H9 (cell line): ENCODE measurements around the gene VPS26A. TPM values are rescaled to one million over a fixed set of nuclear protein-coding genes. Genes with fewer than 3 reads are reported as not detected.

Experiments used
- DNase-seq: peaks from one replicate; pipeline ENCODE4 v3.0.0-alpha.2; 2017
- H2AFZ ChIP-seq: one replicate; pipeline ENCODE4 v1.6.1; 2013; ENCODE audit warnings: mild to moderate bottlenecking, low read length, control low read depth, moderate library complexity
- H2AK5ac ChIP-seq: 2 replicates; pipeline ENCODE4 v1.6.1; 2013; ENCODE audit warnings: low read length, control low read depth, mixed read lengths; ENCODE audit not compliant: insufficient read length
- H2BK120ac ChIP-seq: one replicate; pipeline ENCODE4 v1.6.1; 2013; ENCODE audit warnings: low read depth, mild to moderate bottlenecking, low read length, control low read depth, inconsistent platforms; ENCODE audit not compliant: poor library complexity, severe bottlenecking
- H2BK12ac ChIP-seq: 2 replicates; pipeline ENCODE4 v1.6.1; 2013; ENCODE audit warnings: low read length, control low read depth, mixed read lengths, low read depth; ENCODE audit not compliant: insufficient read length
- H2BK15ac ChIP-seq: 2 replicates; pipeline ENCODE4 v1.6.1; 2013; ENCODE audit warnings: low read depth, low read length, control low read depth
- H2BK20ac ChIP-seq: one replicate; pipeline ENCODE4 v1.6.1; 2013; ENCODE audit warnings: low read depth, mild to moderate bottlenecking, low read length, control low read depth, inconsistent platforms; ENCODE audit not compliant: poor library complexity, severe bottlenecking
- H2BK5ac ChIP-seq: 2 replicates; pipeline ENCODE4 v1.6.1; 2013; ENCODE audit warnings: low read length, control low read depth, mixed read lengths; ENCODE audit not compliant: insufficient read length
- H3K14ac ChIP-seq: 2 replicates; pipeline ENCODE4 v1.6.1; 2013; ENCODE audit warnings: low read length, control low read depth; ENCODE audit not compliant: insufficient read depth
- H3K18ac ChIP-seq: 2 replicates; pipeline ENCODE4 v1.6.1; 2013; ENCODE audit warnings: low read depth, mild to moderate bottlenecking, mixed read lengths, low read length, control low read depth; ENCODE audit not compliant: insufficient read length
- H3K23ac ChIP-seq: 2 replicates; pipeline ENCODE4 v1.6.1; 2013; ENCODE audit warnings: low read length, control low read depth, mixed read lengths, low read depth; ENCODE audit not compliant: insufficient read length
- H3K23me2 ChIP-seq: 2 replicates; pipeline ENCODE4 v1.6.1; 2013; ENCODE audit warnings: low read depth, mild to moderate bottlenecking, mixed read lengths, low read length, control low read depth; ENCODE audit not compliant: insufficient read length, poor library complexity, severe bottlenecking
- H3K27ac ChIP-seq: 2 replicates; pipeline ENCODE4 v1.5.1; 2013; ENCODE audit warnings: low read length, control low read depth, mixed read lengths, low read depth; ENCODE audit not compliant: insufficient read length
- H3K27me3 ChIP-seq: 2 replicates; pipeline ENCODE4 v1.6.1; 2013; ENCODE audit warnings: low read length, control low read depth, inconsistent platforms; ENCODE audit not compliant: insufficient read depth
- H3K4ac ChIP-seq: 2 replicates; pipeline ENCODE4 v1.6.1; 2013; ENCODE audit warnings: low read depth, mild to moderate bottlenecking, control low read depth, inconsistent platforms, low read length, moderate library complexity
- H3K4me1 ChIP-seq: 2 replicates; pipeline ENCODE4 v1.6.1; 2013; ENCODE audit warnings: low read length, control low read depth, inconsistent platforms; ENCODE audit not compliant: insufficient read depth
- H3K4me2 ChIP-seq: 2 replicates; pipeline ENCODE4 v1.6.1; 2013; ENCODE audit warnings: low read length, control low read depth, mixed read lengths; ENCODE audit not compliant: insufficient read length, insufficient read depth
- H3K56ac ChIP-seq: 2 replicates; pipeline ENCODE4 v1.6.1; 2013; ENCODE audit warnings: low read depth, mild to moderate bottlenecking, mixed read lengths, low read length, control low read depth; ENCODE audit not compliant: insufficient read length
- H3K79me1 ChIP-seq: 2 replicates; pipeline ENCODE4 v1.6.1; 2013; ENCODE audit warnings: low read depth, mild to moderate bottlenecking, moderate library complexity, low read length, control low read depth, inconsistent platforms; ENCODE audit not compliant: insufficient read depth, poor library complexity, severe bottlenecking
- H3K79me2 ChIP-seq: 2 replicates; pipeline ENCODE4 v1.6.1; 2013; ENCODE audit warnings: low read length, control low read depth, inconsistent platforms; ENCODE audit not compliant: insufficient read depth
- H3K9ac ChIP-seq: 2 replicates; pipeline ENCODE4 v1.6.1; 2013; ENCODE audit warnings: low read length, control low read depth, mixed read lengths; ENCODE audit not compliant: insufficient read length; ENCODE audit errors: extremely low read depth
- H3K9me3 ChIP-seq: one replicate; pipeline ENCODE4 v1.6.1; 2013; ENCODE audit warnings: low read depth, low read length, inconsistent platforms; ENCODE audit not compliant: control insufficient read depth
- H3T11ph ChIP-seq: one replicate; pipeline ENCODE4 v1.6.1; 2013; ENCODE audit warnings: mild to moderate bottlenecking, low read length, control low read depth, inconsistent platforms
- H4K20me1 ChIP-seq: one replicate; pipeline ENCODE4 v1.6.1; 2013; ENCODE audit not compliant: control insufficient read depth, insufficient read length, insufficient read depth
- H4K5ac ChIP-seq: 2 replicates; pipeline ENCODE4 v1.6.1; 2013; ENCODE audit warnings: low read depth, mild to moderate bottlenecking, mixed read lengths, low read length, control low read depth; ENCODE audit not compliant: insufficient read length
- H4K8ac ChIP-seq: replicated peaks from 2 replicates; pipeline ENCODE4 v1.6.1; 2013; ENCODE audit warnings: low read length, control low read depth, mixed read lengths, low read depth; ENCODE audit not compliant: insufficient read length
- H4K91ac ChIP-seq: 2 replicates; pipeline ENCODE4 v1.6.1; 2013; ENCODE audit warnings: low read depth, mild to moderate bottlenecking, moderate library complexity, mixed read lengths, low read length, control low read depth; ENCODE audit not compliant: insufficient read length
- H3K27ac Mint-ChIP-seq, 3 experiments: 2 replicates in 2 of 3; 3 replicates in 1 of 3; pipeline ENCODE4 v1.8.0; 2020 to 2021; ENCODE audit warnings: mixed read lengths in 3 of 3, mild to moderate bottlenecking in 1 of 3, moderate library complexity in 1 of 3
- H3K27me3 Mint-ChIP-seq: 2 replicates; pipeline ENCODE4 v1.8.0; 2021; ENCODE audit warnings: low read depth, mild to moderate bottlenecking, moderate library complexity, mixed read lengths
- H3K36me3 Mint-ChIP-seq, 3 experiments: 2 replicates in 2 of 3; 3 replicates in 1 of 3; pipeline ENCODE4 v1.8.0; 2020 to 2021; ENCODE audit warnings: low read depth in 3 of 3, mixed read lengths in 3 of 3; ENCODE audit not compliant: insufficient read depth in 1 of 3
- H3K4me1 Mint-ChIP-seq, 2 experiments: 2 replicates each; pipeline ENCODE4 v1.8.0; 2020; ENCODE audit warnings: mixed read lengths in 2 of 2
- H3K4me3 Mint-ChIP-seq, 2 experiments: 2 replicates in 1 of 2; 3 replicates in 1 of 2; pipeline ENCODE4 v1.8.0; 2020 to 2021; ENCODE audit warnings: mild to moderate bottlenecking in 2 of 2, mixed read lengths in 2 of 2, moderate library complexity in 1 of 2
- H3K9me3 Mint-ChIP-seq, 2 experiments: 2 replicates in 1 of 2; 3 replicates in 1 of 2; pipeline ENCODE4 v1.8.0; 2020; ENCODE audit warnings: mild to moderate bottlenecking in 2 of 2, mixed read lengths in 2 of 2, moderate library complexity in 1 of 2
- WGBS: extraction: QIAGEN DNeasy Blood & Tissue Kit; methylation state at CpG from one replicate; pipeline ENCODE4 v1.1.7; 2013; ENCODE audit warnings: missing lambda C conversion rate, low lambda C conversion rate, mixed read lengths; ENCODE audit not compliant: insufficient read length; ENCODE audit errors: extremely low coverage; 5-methylcytosine and 5-hydroxymethylcytosine counted together
- total RNA-seq: library from RNA; stranded (reverse); gene quantifications from 2 replicates; pipeline ENCODE4 v1.2.1, GENCODE V29; 2021
- TF ChIP-seq, protein P1 (sequence below): fragments of 200-600 bp; sonication (generic); conservative IDR thresholded peaks from 3 replicates; pipeline ENCODE4 v1.8.0; 2021; ENCODE audit warnings: antibody characterized with exemption, mild to moderate bottlenecking

Gene VPS26A
- total RNA-seq, 1 experiment from 2014 or later, result 41.8 TPM

DNA sequence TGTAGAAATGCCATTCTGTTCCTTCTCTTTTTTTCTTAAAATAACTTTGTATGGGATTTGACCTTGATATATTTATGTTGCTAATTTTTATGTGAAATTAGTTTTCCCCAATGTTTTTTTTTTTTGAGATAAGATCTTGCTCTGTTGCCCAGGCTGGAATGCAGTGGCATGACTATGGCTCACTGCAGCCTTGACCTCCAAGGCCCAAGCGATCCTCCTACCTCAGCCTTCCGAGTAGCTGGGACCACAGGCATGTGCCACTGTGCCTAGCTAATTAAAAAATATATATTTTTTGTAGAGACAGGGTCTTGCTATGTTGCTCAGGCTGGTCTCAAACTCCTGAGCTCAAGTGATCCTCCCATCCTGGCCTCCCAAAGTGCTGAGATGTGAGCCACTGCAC lies 16.0 kb downstream of the VPS26A start:
- Histone ChIP-seq H3T11ph (no peak overlapping the region), H2AK5ac (no peak overlapping the region), H4K91ac (no peak overlapping the region), H3K79me2 (no peaks in the 10 kb centered on the region), H3K9me3 (no peaks in the 10 kb centered on the region), H3K4me2 (no peak overlapping the region), H3K14ac (no peak overlapping the region), H3K27me3 (no peaks in the 10 kb centered on the region), H2BK12ac (no peak overlapping the region), H2BK15ac (no peak overlapping the region), H3K9ac (no peak overlapping the region), H2AFZ (no peak overlapping the region), H2BK5ac (no peak overlapping the region), H3K4ac (no peak overlapping the region), H2BK120ac (no peak overlapping the region), H3K27ac (no peak overlapping the region), H2BK20ac (no peak overlapping the region), H3K56ac (no peak overlapping the region), H3K4me1 (no peaks in the 10 kb centered on the region), H3K23ac (no peak overlapping the region), H4K8ac (no peak overlapping the region), H3K18ac (no peak overlapping the region), H3K23me2 (no peaks in the 10 kb centered on the region), H3K79me1 (no peaks in the 10 kb centered on the region), H4K5ac (no peak overlapping the region), H4K20me1 (no peaks in the 10 kb centered on the region)
- Mint-ChIP-seq H3K4me3 (no peak overlapping the region), H3K4me1 (no peaks in the 10 kb centered on the region), H3K36me3 (peaks cover 0 to 16% (median 9%) of the 10 kb centered on the region in 3 experiments; a peak in 6 of 7 replicates), H3K27me3 (no peaks in the 10 kb centered on the region; the same call in 1 of the 2 replicates), H3K9me3 (no peaks in the 10 kb centered on the region), H3K27ac (no peak overlapping the region)
- TF ChIP-seq, protein P1, sequence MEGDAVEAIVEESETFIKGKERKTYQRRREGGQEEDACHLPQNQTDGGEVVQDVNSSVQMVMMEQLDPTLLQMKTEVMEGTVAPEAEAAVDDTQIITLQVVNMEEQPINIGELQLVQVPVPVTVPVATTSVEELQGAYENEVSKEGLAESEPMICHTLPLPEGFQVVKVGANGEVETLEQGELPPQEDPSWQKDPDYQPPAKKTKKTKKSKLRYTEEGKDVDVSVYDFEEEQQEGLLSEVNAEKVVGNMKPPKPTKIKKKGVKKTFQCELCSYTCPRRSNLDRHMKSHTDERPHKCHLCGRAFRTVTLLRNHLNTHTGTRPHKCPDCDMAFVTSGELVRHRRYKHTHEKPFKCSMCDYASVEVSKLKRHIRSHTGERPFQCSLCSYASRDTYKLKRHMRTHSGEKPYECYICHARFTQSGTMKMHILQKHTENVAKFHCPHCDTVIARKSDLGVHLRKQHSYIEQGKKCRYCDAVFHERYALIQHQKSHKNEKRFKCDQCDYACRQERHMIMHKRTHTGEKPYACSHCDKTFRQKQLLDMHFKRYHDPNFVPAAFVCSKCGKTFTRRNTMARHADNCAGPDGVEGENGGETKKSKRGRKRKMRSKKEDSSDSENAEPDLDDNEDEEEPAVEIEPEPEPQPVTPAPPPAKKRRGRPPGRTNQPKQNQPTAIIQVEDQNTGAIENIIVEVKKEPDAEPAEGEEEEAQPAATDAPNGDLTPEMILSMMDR, result no peak
- no CpG with 5 or more reads among the region's 2 CpGs for WGBS
- DNase-seq, result no peak
